Neuron (in vitro differentiated cells): ENCODE measurements around the gene DIAPH1.

Experiments
- H2AFZ ChIP-seq: one replicate; pipeline ENCODE4 v1.6.1; 2013; ENCODE audit warnings: low read depth, mild to moderate bottlenecking, inconsistent platforms, low read length, moderate library complexity
- H3K27me3 ChIP-seq: one replicate; pipeline ENCODE4 v1.6.1; 2013; ENCODE audit warnings: low read length; ENCODE audit not compliant: insufficient read depth
- H3K36me3 ChIP-seq: one replicate; pipeline ENCODE4 v1.6.1; 2013; ENCODE audit warnings: low read length; ENCODE audit not compliant: insufficient read depth
- H3K4me1 ChIP-seq: one replicate; pipeline ENCODE4 v1.6.1; 2013; ENCODE audit warnings: low read length; ENCODE audit not compliant: insufficient read depth
- H3K4me3 ChIP-seq: 2 replicates; pipeline ENCODE4 v1.5.1; 2013; ENCODE audit warnings: mild to moderate bottlenecking, low read length, moderate library complexity
- H3K9me3 ChIP-seq: one replicate; pipeline ENCODE4 v1.6.1; 2013; ENCODE audit warnings: low read length

DIAPH1 gene

DNA sequence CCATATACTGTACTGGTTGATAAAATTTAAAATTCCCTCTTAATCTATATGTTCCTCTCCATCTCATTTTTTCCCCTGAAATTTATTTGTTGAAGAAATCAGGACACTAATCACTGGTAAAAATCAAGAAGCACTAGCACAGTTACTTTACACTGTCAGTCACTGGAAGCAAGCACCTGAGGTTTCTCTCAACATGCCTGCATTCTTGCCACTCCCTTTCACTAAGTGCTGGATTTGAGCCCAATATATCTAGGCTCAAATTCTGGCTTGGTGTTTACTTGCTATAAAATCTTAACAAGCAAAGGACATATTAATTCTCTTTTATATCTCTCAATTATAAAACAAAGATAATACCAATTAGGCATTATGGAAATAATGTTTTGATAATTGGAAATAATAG is 58.6 kb downstream of the DIAPH1 start:
- Histone ChIP-seq H3K9me3 (peaks cover 10% of the 10 kb centered on the region), H3K27me3 (no peaks in the 10 kb centered on the region), H2AFZ (peak overlapping the region; percentile 70), H3K4me1 (peaks cover 14% of the 10 kb centered on the region), H3K36me3 (peaks cover 12% of the 10 kb centered on the region), H3K4me3 (no peak overlapping the region)

- Histone ChIP-seq H3K4me3 (no peak overlapping the region), H3K9me3 (peaks cover 10% of the 10 kb centered on the region), H3K4me1 (peaks cover 14% of the 10 kb centered on the region), H3K36me3 (peaks cover 12% of the 10 kb centered on the region), H2AFZ (no peak overlapping the region), H3K27me3 (no peaks in the 10 kb centered on the region)
Observed at GRCh38 chr5:141559461-141559860, 59.3 kb downstream of the DIAPH1 start.

GRCh38 chr5:141558150-141558549 is 60.6 kb downstream of the DIAPH1 start:
- peaks cover 14% of the 10 kb centered on the region for H3K4me1 ChIP-seq
- peaks cover 4% of the 10 kb centered on the region for H3K36me3 ChIP-seq
- H2AFZ ChIP-seq, result no peak overlapping the region
- no peak overlapping the region for H3K4me3 ChIP-seq
- no peaks in the 10 kb centered on the region for H3K27me3 ChIP-seq
- H3K9me3 ChIP-seq, result peaks cover 12% of the 10 kb centered on the region

DNA sequence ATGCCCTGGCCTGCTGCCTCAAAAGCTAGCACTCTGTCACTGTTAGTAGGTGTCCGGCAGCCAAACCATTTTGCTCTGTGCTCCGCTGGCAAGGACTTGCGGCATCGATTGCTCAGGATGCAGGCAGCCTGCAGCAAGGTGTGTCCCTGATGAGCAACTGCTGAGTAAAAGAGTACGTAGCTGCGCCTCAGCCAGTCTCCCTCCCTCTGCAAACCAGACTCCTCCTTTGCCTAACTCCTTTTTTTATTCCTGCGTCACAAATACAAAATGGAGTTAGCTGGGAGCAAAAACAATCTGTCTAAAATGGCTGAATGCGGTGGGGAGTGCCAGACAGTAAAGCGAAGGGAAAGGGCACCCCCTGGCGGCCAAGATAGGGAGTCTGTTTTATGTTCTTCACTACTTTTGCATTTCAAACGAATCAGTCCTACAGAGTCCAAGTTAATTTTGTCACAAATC is 61.1 kb downstream of the DIAPH1 start:
- Histone ChIP-seq H3K27me3 (no peaks in the 10 kb centered on the region), H3K36me3 (peaks cover 4% of the 10 kb centered on the region), H2AFZ (peak overlapping the region; percentile 13), H3K9me3 (peaks cover 15% of the 10 kb centered on the region), H3K4me1 (peaks cover 14% of the 10 kb centered on the region), H3K4me3 (no peak overlapping the region)

DNA sequence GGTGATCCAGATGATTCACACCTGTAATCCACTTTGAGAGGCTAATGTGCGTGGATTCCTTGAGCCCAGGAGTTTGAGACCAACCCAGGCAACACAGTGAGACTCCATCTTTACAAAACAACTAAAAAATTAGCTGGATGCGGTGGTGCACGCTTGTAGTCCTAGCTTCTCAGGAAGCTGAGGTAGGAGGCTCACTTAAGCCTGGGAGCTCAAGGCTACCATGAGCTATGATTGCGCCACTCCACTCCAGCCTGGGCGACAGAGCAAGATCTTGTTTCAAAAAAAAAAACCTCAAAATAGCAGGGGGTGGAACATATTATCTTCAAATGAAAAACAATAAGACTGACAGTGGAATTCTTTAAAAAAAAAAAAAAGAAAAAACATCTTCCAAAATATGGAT is 70.9 kb downstream of the DIAPH1 start:
- Histone ChIP-seq H3K27me3 (no peaks in the 10 kb centered on the region), H3K9me3 (peaks cover 19% of the 10 kb centered on the region), H3K4me1 (no peaks in the 10 kb centered on the region), H3K4me3 (no peak overlapping the region), H2AFZ (no peak overlapping the region), H3K36me3 (no peaks in the 10 kb centered on the region)

DNA sequence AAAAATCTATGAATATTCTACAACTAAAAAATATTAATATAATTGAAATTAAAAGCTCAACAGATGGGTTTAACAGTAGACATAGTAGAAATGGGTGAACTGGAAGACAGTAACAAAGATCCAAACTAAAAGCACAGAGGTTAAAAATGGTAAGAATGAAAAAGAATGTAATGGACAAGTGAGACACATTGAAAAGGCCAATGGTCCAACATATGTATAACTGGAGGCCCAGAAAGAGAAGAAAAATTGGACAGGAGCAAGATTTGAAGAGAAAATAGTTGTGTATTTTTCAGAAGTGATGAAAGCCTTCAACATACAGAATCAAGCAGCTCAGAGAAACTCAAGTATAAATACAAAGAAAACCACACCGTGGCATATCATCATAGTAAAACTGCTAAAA is 71.3 kb downstream of the DIAPH1 start:
- Histone ChIP-seq H3K9me3 (peaks cover 15% of the 10 kb centered on the region), H3K4me1 (no peaks in the 10 kb centered on the region), H2AFZ (no peak overlapping the region), H3K4me3 (no peak overlapping the region), H3K36me3 (no peaks in the 10 kb centered on the region), H3K27me3 (no peaks in the 10 kb centered on the region)

DNA sequence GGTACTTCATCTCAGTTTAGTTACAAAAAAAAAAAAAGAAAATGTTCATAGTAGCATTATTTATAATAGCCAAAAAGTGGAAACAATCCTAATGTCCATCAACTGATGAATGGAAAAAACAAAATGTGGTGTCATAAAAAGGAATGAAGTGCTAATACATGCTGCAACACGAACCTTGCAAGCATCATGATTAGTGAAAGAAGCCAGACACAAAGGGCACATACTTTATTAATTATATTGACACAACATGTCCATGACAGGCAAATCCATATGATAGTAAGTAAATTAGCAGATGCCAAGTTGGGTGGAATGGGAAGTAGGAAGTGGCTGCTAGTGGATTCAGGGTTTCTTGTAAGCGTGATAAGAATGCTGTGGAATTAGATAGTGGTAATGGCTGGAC is 75.7 kb downstream of the DIAPH1 start:
- Histone ChIP-seq H3K36me3 (no peaks in the 10 kb centered on the region), H3K4me1 (no peaks in the 10 kb centered on the region)

DNA sequence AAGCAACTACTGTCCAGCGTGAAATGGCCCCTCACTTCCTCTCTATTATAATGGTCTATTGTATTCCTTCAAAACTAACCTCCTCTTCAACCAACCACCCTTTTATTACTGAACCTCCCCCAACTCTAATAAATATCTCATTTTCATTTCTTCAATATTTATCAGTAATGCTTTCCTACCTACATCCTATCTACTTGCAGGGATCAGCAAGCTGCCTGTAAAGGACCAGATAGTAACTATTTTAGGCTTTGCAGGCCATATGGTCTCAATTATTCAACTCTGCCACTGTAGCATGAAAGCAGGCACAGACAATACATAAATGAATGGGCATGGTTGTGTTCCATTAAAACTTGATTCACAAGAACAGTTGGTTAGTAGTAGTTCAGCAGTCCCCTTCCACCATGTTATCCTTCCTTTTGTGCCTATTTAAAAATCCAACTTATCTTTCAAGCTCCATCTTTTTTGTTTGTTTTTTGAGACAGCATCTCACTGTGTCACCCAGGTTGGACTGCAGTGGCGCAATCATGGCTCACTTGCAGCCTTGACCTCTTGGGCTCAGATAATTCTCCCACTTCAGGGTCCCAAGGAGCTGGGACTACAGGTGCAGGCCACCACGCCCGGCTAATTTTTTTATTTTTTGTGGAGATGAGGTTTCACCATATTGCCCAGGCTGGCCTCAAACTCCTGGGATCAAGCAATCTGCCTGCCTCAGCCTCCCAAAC is 84.1 kb downstream of the DIAPH1 start:
- no peaks in the 10 kb centered on the region for H3K9me3 ChIP-seq
- H3K4me3 ChIP-seq, result no peak overlapping the region
- peaks cover 14% of the 10 kb centered on the region for H3K36me3 ChIP-seq
- H2AFZ ChIP-seq, result no peak overlapping the region
- H3K4me1 ChIP-seq, result peaks cover 3% of the 10 kb centered on the region
- no peaks in the 10 kb centered on the region for H3K27me3 ChIP-seq

More for the DNA sequence above, 75.7 kb downstream of the DIAPH1 start:
- H2AFZ ChIP-seq, result no peak overlapping the region
- H3K9me3 ChIP-seq, result peaks cover 13% of the 10 kb centered on the region
- H3K4me3 ChIP-seq, result no peak overlapping the region
- no peaks in the 10 kb centered on the region for H3K27me3 ChIP-seq

- no peak overlapping the region for H3K4me3 ChIP-seq
- H3K9me3 ChIP-seq, result no peaks in the 10 kb centered on the region
- no peaks in the 10 kb centered on the region for H3K27me3 ChIP-seq
- peaks cover 3% of the 10 kb centered on the region for H3K4me1 ChIP-seq
- peaks cover 22% of the 10 kb centered on the region for H3K36me3 ChIP-seq
- no peak overlapping the region for H2AFZ ChIP-seq
Observed at GRCh38 chr5:141533897-141534296, 84.9 kb downstream of the DIAPH1 start.

DNA sequence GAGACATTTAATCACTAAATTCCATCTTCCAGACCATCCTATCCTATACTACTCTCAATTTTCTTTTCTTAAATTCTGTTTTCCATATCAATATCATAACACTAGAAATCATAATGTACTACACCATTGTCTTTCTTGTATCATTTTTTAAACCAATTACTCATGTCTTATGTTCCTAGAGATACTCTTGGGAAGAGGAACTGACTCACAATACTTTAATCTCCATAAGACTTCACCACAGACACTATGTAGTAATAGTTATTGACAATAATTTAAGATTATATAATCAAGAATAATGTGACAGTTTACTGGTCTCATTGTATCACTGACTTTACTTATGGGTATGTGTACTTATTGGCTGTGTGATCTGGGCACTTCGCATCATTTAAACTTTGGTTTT is 86.1 kb downstream of the DIAPH1 start:
- Histone ChIP-seq H3K9me3 (no peaks in the 10 kb centered on the region), H3K27me3 (no peaks in the 10 kb centered on the region), H3K4me3 (no peak overlapping the region), H3K4me1 (peaks cover 3% of the 10 kb centered on the region), H2AFZ (no peak overlapping the region), H3K36me3 (peaks cover 33% of the 10 kb centered on the region)

GRCh38 chr5:141529873-141530272 is 88.9 kb downstream of the DIAPH1 start:
- Histone ChIP-seq H3K4me3 (no peak overlapping the region), H3K4me1 (peaks cover 7% of the 10 kb centered on the region), H2AFZ (no peak overlapping the region), H3K36me3 (peaks cover 53% of the 10 kb centered on the region), H3K9me3 (no peaks in the 10 kb centered on the region), H3K27me3 (no peaks in the 10 kb centered on the region)

- Histone ChIP-seq H3K27me3 (no peaks in the 10 kb centered on the region), H3K4me3 (no peak overlapping the region), H3K4me1 (peaks cover 12% of the 10 kb centered on the region), H2AFZ (no peak overlapping the region), H3K9me3 (no peaks in the 10 kb centered on the region), H3K36me3 (peaks cover 55% of the 10 kb centered on the region)
Observed at GRCh38 chr5:141529002-141529401, 89.8 kb downstream of the DIAPH1 start.

GRCh38 chr5:141528291-141528984 is 90.4 kb downstream of the DIAPH1 start:
- peaks cover 56% of the 10 kb centered on the region for H3K36me3 ChIP-seq
- H3K27me3 ChIP-seq, result no peaks in the 10 kb centered on the region
- H3K4me3 ChIP-seq, result no peak overlapping the region
- no peaks in the 10 kb centered on the region for H3K9me3 ChIP-seq
- peaks cover 13% of the 10 kb centered on the region for H3K4me1 ChIP-seq
- H2AFZ ChIP-seq, result no peak overlapping the region
